HT-29 (cell line): ENCODE data around the gene KLC1. TPM values are rescaled to one million over a fixed set of nuclear protein-coding genes. Genes with fewer than 3 reads are reported as not detected.

Experiments used
- DNase-seq: peaks from one replicate; pipeline ENCODE4 v3.0.0-alpha.2; 2015; ENCODE audit warnings: low spot score
- total RNA-seq: library from RNA; depleted of rRNA; stranded (reverse); fragments of >200 nt; shearing (Covaris generic); gene quantifications from 2 replicates; pipeline ENCODE4 v1.2.3, GENCODE V29; 2014

KLC1 gene
- total RNA-seq, 1 experiment from 2014 or later = 93.5 TPM

DNA sequence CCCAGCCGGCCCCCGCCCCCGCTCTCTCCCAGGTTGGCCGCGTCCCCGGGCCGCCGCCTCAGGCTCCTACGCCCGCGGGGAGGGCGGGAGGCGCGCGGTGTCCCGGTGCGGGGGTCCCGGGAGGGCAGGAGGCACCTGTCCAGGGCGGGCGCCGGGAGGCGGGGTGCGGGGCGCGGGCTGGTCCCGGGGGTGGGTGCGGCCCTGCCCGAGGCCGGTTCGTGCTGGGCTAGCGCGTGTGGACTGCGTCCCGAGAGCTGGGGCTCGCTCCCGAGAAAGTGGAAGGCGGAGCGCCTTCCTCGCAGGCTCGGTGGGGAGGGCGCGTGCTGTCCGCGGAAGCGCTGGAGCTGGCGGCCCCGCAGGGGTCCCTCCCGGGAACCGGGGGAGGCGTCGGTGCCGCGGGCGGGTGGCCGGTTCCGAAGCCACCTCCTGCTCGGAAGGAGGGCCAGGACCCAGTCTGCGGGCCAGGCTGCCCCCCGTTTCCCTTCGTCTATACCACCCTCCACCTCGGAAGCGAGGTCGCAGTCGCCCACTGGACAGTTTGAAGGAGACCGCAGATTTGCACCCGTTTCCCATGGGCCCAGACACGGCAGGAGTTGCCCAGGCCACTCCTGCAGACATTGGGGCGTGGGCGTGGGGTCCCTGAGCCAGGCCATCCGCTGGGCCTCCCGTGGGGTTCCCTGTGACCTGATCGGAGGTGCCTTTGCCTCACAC lies 87.2 kb downstream of the KLC1 start:
- DNase-seq = no peak

DNA sequence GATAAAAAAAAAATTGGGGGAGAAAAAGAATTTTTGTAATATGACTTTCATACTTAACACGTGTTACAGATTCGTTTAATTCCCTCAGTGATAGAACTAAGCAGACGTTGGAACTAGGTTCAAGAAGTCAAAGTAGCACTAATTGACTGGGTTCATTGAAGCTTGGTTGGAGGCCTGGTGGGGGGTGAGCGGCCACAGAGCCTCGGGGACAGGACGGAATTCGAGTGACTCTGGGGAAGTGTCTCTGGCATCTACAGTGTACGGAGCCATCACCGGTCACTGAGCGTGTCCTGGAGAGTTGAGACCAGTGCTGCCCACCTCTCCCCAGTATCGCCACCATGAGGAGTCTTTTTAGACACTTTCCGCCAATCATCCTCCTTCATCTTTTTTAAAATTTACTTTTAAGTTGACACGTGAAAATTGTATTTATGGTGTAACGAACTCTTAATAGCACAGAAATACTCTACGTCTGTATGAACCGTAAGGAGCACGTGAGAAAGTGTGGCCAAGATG lies 87.9 kb downstream of the KLC1 start:
- DNase-seq = no peak

DNA sequence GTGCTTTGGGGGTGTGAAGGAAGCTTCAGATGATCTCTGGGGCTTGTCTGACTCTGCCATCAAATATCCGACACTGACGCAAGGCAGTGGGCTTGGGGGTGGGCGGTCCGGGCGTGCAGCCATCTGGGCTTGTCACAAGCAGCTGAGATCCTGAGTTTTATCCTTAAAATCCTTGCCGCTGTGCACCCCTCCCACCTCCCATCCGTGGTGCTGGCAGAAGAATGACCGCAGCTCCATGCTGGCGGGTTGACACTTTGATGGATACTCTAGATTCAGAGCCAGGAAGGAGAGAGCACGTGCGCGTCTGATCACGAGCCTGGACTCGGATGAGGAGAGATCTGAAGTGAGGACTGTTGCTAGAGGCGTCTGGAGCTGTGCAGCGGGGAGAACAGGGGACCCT lies 89.6 kb downstream of the KLC1 start:
- no peak for DNase-seq

DNA sequence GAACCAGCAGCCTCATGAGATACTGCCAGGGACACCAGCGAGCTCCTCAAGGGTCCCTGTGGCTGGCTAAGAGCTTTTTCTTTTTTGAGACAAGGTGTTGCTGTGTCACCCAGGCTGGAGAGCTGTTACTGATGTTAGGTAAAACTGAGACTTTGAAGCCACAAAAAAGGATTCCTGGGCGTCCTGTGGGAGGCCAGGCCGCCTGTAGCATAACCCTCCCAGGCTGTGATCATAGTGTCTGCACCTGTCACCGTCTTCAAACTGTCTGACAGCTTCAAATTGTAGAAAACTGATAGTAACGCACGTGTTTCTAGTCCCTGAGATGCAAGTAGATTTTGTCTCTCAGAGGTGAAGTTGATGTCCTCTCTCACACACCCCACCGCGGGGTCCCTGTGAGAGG lies 90.7 kb downstream of the KLC1 start:
- no peak for DNase-seq

DNA sequence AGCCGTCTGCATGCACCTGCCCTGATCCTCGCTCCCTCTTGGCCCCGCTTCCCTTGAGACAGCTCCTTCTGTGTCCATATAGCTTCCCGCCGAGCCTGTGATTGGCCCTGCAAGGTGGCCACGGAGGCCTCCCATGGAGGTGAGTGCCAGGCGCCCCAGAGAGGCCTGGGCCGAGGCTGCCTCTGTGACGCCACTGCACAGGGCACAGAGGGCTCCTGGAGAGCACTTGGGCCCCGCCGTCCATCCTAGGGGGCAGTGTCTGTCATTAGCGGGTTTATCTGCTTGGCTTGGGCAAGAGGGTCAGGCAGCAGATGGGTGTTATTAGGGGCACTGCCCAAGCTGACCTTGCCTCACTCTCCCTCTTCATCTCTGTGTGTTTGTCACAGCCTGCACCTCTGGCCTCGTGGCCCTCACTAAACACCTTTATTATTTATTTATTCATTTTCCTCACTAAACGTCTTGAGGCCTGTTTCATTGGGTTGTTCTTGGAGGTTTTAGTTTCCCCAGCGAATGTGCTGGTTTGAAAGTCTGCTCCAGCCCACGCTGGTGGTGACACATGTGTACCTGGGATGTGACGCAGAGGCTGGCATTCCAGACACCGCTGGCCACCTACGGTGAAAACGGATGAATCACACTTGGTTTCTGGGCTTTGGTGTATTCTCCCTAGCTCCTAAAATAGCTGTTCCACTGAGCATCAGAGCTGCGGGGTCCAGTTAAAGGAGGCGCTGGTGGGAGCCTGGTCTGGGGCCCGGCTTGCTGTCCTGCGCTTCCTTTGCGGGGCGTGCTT lies 92.5 kb downstream of the KLC1 start:
- no peak for DNase-seq

DNA sequence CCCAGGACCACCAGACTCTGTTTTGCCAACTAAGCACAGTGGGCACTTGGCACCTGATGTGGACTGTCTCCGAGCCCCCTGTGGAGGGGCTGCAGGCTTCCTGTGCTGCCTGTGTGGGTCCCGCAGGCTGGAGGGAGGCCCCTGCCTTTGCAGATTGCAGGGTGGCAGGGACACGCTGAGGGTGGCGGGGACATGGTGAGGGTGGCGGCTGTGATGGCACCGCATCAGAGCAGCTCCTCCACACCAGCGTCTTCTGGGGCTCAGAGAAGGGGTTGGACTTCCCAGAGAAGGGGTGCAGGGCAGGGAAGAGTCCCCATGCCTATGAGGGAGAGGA lies 94.7 kb downstream of the KLC1 start:
- DNase-seq = no peak

DNA sequence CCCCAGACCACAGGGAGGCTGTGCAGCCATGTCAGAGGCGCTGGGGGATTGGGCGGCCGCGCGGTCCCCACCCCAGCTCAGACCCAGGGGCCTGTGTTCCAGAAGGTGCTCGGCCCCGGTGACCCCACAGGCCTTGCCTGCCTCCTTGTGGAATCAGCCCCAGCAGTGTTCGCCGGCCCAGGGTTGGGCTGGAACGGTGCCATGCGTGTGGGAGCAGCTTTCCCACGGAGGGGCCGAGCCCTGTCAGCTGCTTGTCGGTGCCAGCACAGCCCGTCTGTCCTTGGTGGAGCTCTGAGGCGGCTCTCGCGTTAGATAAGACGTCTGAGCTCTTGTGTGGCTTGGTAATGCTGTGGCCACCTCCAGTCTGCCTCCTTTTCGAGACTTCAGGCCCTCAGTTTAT lies 95.1 kb downstream of the KLC1 start:
- DNase-seq = peak; percentile 24

DNA sequence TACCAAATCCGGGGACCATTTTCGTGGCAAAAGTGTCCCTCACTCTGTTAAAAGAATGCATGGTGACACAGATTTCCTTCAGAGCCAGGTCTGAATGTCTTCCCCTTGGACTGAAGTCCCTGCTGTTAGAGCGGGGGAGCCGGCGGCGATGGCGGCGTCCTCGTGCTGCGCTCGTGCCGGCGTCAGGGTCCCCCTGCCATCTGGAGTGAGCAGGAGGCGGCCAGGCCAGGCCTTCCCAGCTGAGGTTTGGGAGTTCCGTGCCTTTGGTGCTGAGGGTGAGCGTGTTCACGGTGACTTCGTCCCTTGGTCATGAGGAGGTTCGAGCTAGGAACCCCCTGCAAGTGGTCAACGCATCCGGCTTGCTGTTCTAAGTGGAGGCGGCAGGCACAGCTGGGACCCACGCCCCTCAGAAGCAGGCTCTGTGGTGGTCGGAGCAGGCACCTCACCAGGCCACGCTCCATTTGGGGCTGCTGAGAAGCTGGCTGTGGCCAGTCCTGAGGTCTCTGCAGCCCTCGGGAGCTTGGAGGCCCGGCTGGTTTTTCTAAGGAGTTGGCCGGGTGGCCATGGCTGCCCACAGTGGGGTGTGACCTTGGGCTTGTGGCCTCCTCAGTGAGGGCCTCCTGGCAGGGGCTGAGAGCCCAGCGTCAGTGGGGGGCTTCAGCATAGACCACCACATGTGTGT lies 96.1 kb downstream of the KLC1 start:
- no peak for DNase-seq

DNA sequence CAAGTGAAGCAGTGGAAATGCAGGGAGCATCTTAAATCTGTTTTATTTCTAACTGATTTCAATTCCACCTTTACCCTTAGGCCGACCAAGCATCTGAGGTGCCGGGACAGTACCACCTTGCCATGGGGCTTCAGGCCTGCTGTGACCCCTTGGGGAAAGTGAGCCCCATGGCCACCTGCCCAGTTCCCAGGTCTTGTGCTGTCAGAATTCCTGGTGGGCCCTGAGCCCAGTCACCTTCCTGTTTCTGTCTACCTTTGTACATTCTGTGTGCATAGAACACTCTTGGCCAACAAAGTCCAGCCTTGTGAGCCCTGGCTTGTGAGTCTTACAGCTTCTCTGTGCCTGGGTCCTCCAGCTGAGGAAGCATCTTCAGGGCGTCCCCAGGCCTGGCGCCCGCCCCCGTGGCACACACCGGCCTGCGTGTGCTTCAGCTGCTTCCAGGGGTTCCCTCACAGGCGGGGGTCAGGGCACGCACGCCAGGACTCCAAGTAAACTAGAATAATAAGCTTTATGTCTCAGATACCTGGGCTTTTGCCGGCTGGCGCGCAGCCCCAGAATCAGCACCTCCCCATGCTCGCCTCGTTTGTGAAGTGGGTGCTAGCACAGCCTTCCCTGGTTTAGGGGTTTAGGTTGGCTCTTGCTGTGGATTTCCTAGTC lies 96.9 kb downstream of the KLC1 start:
- DNase-seq = no peak

DNA sequence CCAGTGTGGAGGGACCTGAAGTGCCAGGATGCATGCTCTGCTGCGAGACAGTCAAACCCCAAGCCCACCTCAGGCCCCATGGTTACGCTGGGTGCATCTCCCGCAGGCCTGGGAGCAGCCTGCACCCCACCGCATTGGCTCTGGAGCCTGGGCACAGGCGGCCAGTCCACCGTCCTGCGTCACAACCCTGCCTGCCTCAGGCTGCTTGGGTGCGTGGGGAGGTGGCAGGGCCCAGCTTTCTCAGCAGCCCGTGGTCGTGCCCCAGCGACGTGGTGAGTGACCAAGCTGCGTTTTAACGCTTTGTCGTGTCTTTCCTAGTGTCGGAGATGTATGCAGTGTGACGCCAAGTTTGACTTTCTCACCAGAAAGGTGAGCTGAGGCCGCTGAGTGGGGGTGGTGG lies 97.5 kb downstream of the KLC1 start:
- DNase-seq = no peak

DNA sequence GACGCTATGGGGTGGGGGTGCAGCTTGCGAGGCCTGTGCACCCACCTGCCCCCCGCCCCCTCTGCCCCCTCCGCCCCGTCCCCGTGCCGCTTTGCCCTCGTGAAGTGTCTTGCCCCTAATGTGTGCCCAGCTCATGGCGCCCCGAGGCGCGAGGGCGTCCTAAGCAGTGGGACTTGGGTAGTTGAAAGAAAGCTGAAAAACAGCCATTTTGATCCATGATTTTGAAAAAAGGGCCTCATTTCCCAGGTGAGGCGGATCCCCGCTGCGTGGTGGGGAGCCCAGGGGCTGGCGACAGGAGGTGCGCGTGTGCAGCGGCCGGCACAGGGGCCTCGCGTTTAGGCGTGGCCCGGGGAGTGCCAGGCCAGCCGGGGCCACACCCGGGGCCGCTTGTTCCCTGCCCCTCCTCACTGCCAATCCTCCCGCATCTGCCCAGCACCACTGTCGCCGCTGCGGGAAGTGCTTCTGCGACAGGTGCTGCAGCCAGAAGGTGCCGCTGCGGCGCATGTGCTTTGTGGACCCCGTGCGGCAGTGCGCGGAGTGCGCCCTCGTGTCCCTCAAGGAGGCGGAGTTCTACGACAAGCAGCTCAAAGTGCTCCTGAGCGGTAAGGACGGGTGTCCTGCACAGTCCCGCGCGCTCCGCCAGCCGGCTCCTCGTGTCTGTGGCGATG lies 98.4 kb downstream of the KLC1 start:
- DNase-seq = no peak

DNA sequence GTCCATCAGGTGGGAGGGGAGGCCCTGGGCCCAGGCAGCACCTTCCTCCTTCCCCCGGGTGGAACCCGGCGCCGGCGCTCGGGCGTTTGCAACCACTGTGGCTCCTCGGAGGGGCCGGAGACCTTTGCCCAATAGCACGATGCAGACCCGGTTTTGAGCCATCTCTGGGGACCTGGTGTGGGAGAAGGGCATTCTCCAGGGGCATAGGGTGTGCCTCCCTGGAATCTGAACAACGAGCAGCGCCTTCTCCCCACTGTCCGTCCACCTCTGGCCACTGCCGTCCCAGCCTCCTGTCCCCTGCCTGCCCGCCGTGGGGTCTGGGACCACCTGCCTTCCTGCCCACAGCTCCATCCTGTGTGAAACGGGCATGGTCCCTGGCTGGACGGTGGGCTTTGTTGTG lies 99.1 kb downstream of the KLC1 start:
- DNase-seq = no peak

DNA sequence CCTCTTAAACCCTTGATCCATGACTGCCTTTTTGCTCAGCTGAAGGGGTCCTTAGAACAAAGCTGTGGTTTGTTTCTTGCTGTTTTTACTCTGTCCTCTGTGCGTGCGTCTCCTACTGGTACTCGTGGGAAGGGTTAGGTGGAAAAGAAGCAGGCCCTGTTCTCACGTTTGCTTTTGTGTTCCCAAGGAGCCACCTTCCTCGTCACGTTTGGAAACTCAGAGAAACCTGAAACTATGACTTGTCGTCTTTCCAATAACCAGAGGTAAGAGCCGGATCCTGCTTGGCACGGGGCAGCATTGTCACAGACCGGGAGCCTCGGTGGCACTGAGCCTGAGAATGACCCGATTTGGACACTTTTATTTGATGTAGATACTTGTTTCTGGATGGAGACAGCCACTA lies 99.7 kb downstream of the KLC1 start:
- no peak for DNase-seq

DNA sequence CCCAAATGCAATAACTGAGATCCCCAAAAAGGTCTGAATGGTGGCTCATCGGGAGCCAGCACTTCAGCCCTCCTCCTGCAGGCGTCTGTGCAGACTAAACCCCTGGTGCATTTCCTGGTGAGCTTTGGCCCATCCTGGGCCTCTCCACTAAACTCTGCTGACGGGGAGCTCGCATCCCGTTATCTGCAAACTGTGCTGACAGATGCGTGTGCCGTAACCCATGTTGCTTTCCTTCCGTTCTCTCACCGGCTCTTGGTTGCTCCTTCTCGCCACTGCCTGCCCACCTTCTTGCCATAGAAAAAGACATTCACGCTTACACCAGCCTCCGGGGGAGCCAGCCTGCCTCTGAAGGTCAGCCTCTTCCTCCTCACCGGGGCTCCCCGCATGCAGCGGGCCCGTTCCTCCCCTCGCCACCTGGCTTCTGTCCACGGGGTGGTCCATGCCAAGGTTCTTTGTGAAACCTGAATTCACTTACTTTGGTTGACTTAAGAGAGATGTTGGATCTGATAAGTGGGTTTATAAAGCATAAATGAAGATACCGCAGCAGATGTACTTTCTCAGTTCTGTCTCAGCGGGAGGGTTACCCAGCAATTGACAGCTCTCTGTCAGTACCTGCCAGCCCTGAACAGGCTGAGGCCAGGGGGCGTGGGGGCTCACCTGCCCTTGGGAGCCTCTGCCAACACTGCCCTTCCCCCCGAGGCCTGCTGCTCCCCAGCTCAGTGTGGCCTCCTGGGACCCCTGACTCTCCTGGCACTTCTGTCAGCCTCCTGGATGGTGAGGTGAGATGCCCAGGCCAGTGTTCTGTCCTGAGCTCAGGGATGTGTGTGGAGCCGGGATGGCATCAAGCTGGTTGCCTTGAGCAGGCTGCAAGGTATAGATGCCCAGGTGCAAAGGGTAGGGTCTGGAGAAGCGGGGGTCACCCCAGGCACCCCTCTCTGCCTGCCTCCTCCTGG lies 100.8 kb downstream of the KLC1 start:
- DNase-seq = no peak

DNA sequence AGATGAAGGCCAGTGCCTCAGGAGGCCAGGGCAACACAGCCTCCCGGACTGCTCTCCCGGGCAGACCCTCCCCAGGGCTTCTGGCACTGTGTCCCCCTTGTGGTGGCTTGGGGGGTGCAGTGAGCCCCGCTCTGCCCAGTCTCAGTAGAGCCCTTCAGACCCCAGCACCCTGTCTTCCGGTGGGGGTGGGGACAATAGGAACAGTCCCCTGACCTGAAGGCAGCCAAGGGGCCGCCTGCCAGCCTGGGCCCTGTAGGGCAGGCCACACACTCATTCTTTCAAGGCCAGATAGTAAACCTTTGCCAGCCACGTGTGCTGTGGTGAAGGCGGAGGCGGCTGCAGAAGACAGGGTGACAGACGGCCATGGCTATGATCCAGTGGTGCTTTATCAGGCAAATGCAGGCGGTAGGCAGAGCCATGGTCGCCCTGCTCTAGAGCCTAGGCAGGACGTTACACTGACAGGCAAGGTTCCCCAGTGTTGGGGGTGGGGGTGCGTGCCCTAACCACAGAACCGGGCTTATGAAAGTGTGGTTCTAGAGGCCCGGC lies 101.6 kb downstream of the KLC1 start:
- no peak for DNase-seq

DNA sequence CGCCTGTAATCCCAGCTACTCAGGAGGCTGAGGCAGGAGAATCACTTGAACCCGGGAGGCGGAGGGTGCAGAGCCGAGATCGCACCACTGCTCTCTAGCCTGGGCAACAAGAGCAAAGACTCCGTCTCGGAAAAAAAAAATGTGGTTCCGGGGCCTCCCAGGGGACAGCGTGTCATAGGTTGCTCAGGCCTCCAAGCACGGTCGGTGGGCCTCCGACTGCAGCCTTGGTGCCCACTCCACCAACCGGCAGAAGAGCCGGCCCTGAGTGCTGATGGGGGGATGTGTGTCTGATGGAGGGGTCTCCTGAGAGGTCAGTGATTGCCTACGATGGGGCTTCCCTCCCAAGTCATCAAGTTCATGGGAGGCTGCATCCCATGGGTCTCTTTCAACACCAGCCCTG lies 102.5 kb downstream of the KLC1 start:
- no peak for DNase-seq

DNA sequence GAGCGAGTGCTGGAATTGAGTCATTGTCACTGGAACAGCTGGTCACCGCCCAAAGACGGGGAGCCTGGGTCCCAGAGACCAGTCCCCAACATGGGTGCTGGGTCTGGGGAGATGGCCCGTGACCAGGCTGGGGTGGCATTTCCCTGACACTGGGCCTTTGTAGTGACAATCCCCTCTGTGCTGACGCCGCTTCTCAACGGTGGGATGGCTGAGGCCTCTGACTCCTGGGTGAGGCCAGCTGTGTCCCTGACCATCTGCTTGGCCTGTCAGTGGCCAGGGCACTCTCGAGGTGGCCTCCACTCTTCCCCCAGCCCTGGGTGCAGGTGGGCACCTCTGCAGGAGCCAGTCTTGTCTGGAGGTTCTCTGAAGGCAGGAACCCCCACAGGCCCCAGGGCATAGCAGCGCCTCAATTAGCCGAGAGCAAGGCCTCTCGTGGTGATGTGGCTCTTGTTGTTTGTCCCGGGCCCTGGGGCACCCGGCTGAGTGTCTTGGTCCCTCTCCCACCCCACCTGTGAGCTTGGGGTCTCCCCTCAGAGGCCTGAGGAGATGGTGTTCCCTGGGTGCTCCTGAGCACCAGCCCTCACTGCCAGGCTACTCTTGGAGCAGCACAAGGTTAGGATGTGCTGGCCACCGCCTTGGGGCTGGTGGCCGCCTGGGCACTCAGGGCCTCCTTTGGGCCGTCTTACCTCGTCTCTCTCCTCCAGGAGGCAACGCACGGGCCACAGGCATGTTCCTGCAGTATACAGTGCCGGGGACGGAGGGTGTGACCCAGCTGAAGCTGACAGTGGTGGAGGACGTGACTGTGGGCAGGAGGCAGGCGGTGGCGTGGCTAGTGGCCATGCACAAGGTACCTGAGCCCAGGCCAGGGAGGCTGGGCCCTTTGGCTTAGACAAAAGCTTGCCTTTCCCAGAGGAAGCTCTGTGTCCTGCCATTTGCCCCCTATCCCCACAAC lies 103.2 kb downstream of the KLC1 start:
- no peak for DNase-seq

DNA sequence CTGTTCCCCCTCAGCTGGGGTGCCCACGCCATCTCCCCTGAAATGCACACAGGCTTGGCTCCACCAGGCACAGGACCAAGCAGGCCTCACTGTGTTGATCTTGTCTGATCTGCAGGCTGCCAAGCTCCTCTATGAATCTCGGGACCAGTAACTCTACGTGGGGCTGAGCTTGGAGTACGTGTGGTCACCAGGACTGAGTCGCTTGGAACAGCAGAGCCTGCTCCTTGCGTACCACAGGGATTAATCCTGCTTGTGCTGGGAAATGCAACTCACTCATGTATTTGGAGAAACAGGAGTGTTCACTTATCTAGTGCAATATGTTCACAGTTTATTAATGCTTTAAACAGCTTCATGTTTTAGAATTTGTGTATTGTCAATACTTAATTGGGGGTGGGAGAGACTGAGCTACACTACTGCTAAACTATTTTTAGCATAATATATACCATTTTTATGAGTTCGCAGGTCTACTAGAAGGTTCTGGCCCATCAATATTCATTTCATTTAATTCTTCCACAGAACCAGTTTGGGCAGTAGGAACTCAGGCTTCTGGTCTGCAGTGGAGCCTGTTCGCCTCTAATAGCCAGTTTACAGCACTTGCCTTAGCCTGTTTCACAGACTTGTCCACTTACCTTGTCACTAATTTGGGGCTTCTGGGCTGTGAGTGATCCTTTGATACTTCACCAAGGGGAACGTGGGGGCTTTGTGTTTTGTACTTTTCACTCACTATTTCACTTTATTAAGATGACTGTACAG lies 104.0 kb downstream of the KLC1 start:
- DNase-seq = no peak
